ENCODE measurements around the gene PIERCE2. TPM values are rescaled to one million over a fixed set of nuclear protein-coding genes. Genes with fewer than 3 reads are reported as not detected.
"Not testable (repeated sequence)": the region's sequence is repeated elsewhere in the genome, so short reads cannot be mapped to it uniquely, and the experiment has no call there.

Gene PIERCE2
- total and polyA plus RNA-seq, 7 experiments from 2014 or later = 0.42 to 1.3 TPM; not detected in 5

DNA sequence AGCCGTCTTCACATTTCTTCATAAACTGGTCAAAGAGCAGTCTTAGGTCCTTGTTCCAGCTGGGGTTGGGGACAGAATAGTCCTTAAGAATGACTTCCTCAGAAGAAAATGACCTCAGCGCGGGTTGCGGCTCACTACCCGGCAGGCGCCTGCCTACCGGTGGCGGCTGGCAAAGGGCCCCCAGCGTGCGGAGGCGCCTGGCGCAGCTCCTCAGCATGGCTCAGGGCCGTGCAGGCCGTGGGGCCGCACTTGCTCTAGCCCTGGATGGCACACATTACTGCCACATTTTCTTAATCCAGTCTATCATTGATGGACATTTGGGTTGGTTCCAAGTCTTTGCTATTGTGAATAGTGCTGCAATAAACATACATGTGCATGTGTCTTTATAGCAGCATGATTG, 34.8 kb downstream of the PIERCE2 start:
- intact Hi-C loops (cut with micrococcal nuclease); H3K36me3 Mint-ChIP-seq; H3K4me1 Mint-ChIP-seq; H3K4me3 Mint-ChIP-seq; H3K27me3 Mint-ChIP-seq; H3K36me3 ChIP-seq (ENCODE audit: control insufficient read depth in 2 of 3, insufficient read depth in 3 of 3, low read length in 3 of 3); H3K4me1 ChIP-seq (ENCODE audit: control insufficient read depth in 2 of 2, insufficient read depth in 2 of 2, low read length in 2 of 2); ATAC-seq; H3K27ac ChIP-seq (ENCODE audit: low read depth, low read length); H3K27ac Mint-ChIP-seq; POLR2A ChIA-PET; DNase-seq; CTCF ChIA-PET; H3K9me3 ChIP-seq (ENCODE audit: control insufficient read depth in 2 of 3, low read length in 3 of 3); H3K4me3 ChIP-seq (ENCODE audit: low read length); H3K27me3 ChIP-seq (ENCODE audit: control insufficient read depth in 2 of 2, insufficient read depth in 2 of 2, low read length in 2 of 2): not testable (repeated sequence)
- H3K9me3 Mint-ChIP-seq = peaks cover 0 to 13% (median 4%) of the 10 kb centered on the region in 11 donors

DNA sequence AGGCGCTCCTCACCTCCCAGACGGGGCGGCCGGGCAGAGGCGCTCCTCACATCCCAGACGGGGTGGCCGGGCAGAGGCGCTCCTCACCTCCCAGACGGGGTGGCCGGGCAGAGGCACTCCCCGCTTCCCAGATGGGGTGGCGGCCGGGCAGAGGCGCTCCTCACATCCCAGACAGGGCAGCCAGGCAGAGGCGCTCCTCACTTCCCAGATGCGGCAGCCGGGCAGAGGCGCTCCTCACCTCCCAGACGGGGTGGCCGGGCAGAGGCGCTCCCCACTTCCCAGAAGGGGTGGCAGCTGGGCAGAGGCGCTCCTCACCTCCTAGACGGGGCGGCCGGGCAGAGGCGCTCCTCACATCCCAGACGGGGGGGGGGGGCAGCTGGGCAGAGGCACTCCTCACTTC, 37.6 kb downstream of the PIERCE2 start:
- H3K27ac Mint-ChIP-seq; H3K4me1 ChIP-seq (ENCODE audit: control insufficient read depth in 2 of 2, insufficient read depth in 2 of 2, low read length in 2 of 2); H3K9me3 ChIP-seq (ENCODE audit: control insufficient read depth in 2 of 3, low read length in 3 of 3); H3K36me3 ChIP-seq (ENCODE audit: control insufficient read depth in 2 of 3, insufficient read depth in 3 of 3, low read length in 3 of 3); CTCF ChIA-PET; H3K27ac ChIP-seq (ENCODE audit: low read depth, low read length); H3K4me3 Mint-ChIP-seq; H3K27me3 ChIP-seq (ENCODE audit: control insufficient read depth in 2 of 2, insufficient read depth in 2 of 2, low read length in 2 of 2); POLR2A ChIA-PET; H3K27me3 Mint-ChIP-seq; intact Hi-C loops (cut with micrococcal nuclease); ATAC-seq; DNase-seq; H3K4me3 ChIP-seq (ENCODE audit: low read length); H3K4me1 Mint-ChIP-seq; H3K36me3 Mint-ChIP-seq: not testable (repeated sequence)
- H3K9me3 Mint-ChIP-seq = peaks cover 0 to 13% (median 4%) of the 10 kb centered on the region in 11 donors

DNA sequence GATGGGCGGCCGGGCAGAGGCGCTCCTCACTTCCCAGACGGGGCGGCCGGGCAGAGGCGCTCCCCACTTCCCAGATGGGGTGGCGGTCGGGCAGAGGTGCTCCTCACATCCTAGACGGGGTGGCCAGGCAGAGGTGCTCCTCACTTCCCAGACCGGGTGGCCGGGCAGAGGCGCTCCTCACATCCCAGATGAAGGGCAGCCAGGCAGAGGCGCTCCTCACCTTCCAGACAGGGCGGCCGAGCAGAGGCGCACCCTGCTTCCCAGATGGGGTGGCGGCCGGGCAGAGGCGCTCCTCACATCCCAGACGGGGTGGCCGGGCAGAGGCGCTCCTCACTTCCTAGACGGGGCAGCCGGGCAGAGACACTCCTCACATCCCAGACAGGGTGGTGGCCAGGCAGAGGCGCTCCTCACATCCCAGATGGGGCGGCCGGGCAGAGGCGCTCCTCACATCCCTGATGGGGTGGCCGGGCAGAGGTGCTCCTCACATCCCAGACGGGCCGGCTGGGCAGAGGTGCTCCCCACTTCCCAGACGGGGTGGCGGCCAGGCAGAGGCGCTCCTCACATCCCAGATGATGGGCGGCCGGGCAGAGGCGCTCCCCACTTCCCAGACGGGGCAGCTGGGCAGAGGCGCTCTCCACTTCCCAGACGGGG, 38.2 kb downstream of the PIERCE2 start:
- H3K4me1 Mint-ChIP-seq; DNase-seq; intact Hi-C loops (cut with micrococcal nuclease); CTCF ChIA-PET; POLR2A ChIA-PET; H3K4me3 Mint-ChIP-seq; H3K27ac ChIP-seq (ENCODE audit: low read depth, low read length); H3K36me3 ChIP-seq (ENCODE audit: control insufficient read depth in 2 of 3, insufficient read depth in 3 of 3, low read length in 3 of 3); ATAC-seq; H3K9me3 ChIP-seq (ENCODE audit: control insufficient read depth in 2 of 3, low read length in 3 of 3); H3K27me3 ChIP-seq (ENCODE audit: control insufficient read depth in 2 of 2, insufficient read depth in 2 of 2, low read length in 2 of 2); H3K4me1 ChIP-seq (ENCODE audit: control insufficient read depth in 2 of 2, insufficient read depth in 2 of 2, low read length in 2 of 2); H3K27ac Mint-ChIP-seq; H3K36me3 Mint-ChIP-seq; H3K4me3 ChIP-seq (ENCODE audit: low read length): not testable (repeated sequence)
- Mint-ChIP-seq H3K27me3 (peaks cover 0 to 10% (median 0%) of the 10 kb centered on the region in 5 donors), H3K9me3 (peaks cover 0 to 13% (median 4%) of the 10 kb centered on the region in 11 donors)

DNA sequence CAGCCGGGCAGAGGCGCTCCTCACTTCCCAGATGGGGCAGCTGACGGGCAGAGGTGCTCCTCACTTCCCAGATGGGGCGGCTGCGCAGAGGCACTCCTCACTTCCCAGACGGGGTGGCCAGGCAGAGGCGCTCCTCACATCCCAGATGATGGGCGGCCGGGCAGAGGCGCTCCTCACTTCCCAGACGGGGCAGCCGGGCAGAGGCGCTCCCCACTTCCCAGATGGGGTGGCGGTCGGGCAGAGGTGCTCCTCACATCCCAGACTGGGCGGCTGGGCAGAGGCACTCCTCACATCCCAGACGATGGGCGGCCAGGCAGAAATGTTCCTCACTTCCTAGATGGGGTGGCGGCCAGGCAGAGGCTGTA, 38.7 kb downstream of the PIERCE2 start:
- H3K27ac Mint-ChIP-seq; H3K4me1 ChIP-seq (ENCODE audit: control insufficient read depth in 2 of 2, insufficient read depth in 2 of 2, low read length in 2 of 2); POLR2A ChIA-PET; H3K4me3 ChIP-seq (ENCODE audit: low read length); H3K4me3 Mint-ChIP-seq; H3K36me3 Mint-ChIP-seq; DNase-seq; H3K27ac ChIP-seq (ENCODE audit: low read depth, low read length); intact Hi-C loops (cut with micrococcal nuclease); H3K4me1 Mint-ChIP-seq; H3K9me3 ChIP-seq (ENCODE audit: control insufficient read depth in 2 of 3, low read length in 3 of 3); H3K27me3 ChIP-seq (ENCODE audit: control insufficient read depth in 2 of 2, insufficient read depth in 2 of 2, low read length in 2 of 2); CTCF ChIA-PET; ATAC-seq; H3K36me3 ChIP-seq (ENCODE audit: control insufficient read depth in 2 of 3, insufficient read depth in 3 of 3, low read length in 3 of 3): not testable (repeated sequence)
- Mint-ChIP-seq H3K27me3 (peaks cover 0 to 10% (median 0%) of the 10 kb centered on the region in 5 donors), H3K9me3 (peaks cover 0 to 13% (median 4%) of the 10 kb centered on the region in 11 donors)

DNA sequence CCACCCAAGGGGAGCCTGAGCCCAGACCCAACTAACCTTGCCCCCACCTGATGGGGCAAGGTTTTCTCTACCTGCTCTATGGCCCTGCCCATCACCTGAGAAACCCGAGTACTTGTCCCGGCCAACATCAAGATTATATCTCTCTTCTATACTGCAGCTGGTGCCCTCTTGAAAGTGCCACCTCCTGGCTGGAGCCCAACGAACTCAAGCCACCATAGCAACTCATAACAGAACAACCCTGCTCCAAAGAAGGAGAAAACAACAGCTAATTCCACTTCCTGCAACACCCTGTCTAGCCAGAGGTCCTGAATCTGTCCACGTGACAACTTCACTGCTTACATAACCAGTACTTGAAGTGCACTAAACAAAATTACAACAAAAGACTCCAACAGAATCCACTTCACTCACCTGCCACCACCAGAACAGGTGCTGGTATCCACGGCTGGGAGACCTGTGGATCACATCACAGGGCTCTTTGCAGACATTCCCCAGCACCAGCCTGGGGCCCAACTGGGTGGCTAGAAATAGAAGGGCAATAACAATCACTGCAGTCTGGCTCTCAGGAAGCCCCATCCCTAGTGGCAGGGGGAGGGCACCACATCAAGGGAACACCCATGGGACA, 49.2 kb downstream of the PIERCE2 start:
- Mint-ChIP-seq H3K9me3 (peaks cover 0 to 32% (median 12%) of the 10 kb centered on the region in 11 donors), H3K27ac (no peak overlapping the region), H3K27me3 (peaks cover 0 to 5% (median 0%) of the 10 kb centered on the region in 5 donors), H3K4me1 (peaks cover 0 to 3% (median 0%) of the 10 kb centered on the region in 7 donors), H3K36me3 (peaks cover 0 to 10% (median 5%) of the 10 kb centered on the region in 5 donors), H3K4me3 (no peak overlapping the region)
- H3K9me3 ChIP-seq (ENCODE audit: control insufficient read depth in 2 of 3, low read length in 3 of 3) = peaks cover 0 to 4% (median 0%) of the 10 kb centered on the region in 3 experiments
- no peaks in the 10 kb centered on the region for H3K36me3 ChIP-seq (ENCODE audit: control insufficient read depth in 2 of 3, insufficient read depth in 3 of 3, low read length in 3 of 3)
- ChIA-PET CTCF (no interaction called here), POLR2A (no interaction called here)
- H3K4me3 ChIP-seq (ENCODE audit: low read length) = no peak overlapping the region
- H3K27ac ChIP-seq (ENCODE audit: low read depth, low read length) = no peak overlapping the region
- H3K4me1 ChIP-seq (ENCODE audit: control insufficient read depth in 2 of 2, insufficient read depth in 2 of 2, low read length in 2 of 2) = no peaks in the 10 kb centered on the region
- DNase-seq = no peak
- no peaks in the 10 kb centered on the region for H3K27me3 ChIP-seq (ENCODE audit: control insufficient read depth in 2 of 2, insufficient read depth in 2 of 2, low read length in 2 of 2)
- ATAC-seq = no peak
- intact Hi-C loops (cut with micrococcal nuclease) = no loop called here

DNA sequence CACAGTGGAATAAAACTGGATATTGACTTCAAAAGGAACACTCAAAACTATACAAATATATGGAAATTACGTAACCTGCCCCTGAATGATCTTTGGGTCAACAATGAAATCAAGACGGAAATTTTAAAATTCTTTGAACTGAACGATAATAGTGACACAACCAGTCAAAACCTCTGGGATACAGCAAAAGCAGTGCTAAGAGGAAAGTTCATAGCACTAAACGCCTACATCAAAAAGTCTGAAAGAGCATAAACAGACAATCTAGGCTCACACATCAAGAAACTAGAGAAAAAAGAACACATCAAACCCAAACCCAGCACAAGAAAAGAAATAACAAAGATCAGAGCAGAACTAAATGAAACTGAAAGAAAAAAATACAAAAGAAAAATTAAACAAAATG, 53.2 kb downstream of the PIERCE2 start:
- H3K4me1 Mint-ChIP-seq = peaks cover 0 to 3% (median 0%) of the 10 kb centered on the region in 7 donors

DNA sequence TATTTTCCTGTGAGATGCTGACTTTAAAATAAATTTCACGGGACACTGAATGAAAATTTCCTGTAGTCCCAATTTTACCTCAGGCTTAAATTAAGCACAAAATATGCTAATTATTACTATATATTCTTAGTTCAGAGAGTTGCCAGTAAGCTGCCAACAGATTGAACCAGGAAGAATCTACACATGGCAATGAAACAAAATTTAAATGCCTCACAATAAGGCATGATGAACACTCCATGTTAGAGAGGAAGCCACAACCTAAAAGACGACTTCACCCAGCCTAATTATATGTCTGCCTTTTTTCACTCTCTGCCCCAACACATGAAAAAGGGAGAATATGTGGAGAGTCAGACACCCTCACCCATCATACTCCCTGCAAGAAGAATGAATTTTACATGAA, 60.0 kb downstream of the PIERCE2 start:
- Mint-ChIP-seq H3K4me1 (peaks cover 0 to 3% (median 0%) of the 10 kb centered on the region in 7 donors), H3K9me3 (no peaks in the 10 kb centered on the region), H3K27ac (no peak overlapping the region), H3K27me3 (peaks cover 0 to 4% (median 0%) of the 10 kb centered on the region in 5 donors), H3K36me3 (no peaks in the 10 kb centered on the region), H3K4me3 (no peak overlapping the region)
- CTCF ChIA-PET = no interaction called here
- ATAC-seq (no peak), DNase-seq (no peak)
- POLR2A ChIA-PET = no interaction called here
- Histone ChIP-seq H3K4me3 (ENCODE audit: low read length) (no peak overlapping the region), H3K36me3 (ENCODE audit: control insufficient read depth in 2 of 3, insufficient read depth in 3 of 3, low read length in 3 of 3) (no peaks in the 10 kb centered on the region), H3K9me3 (ENCODE audit: control insufficient read depth in 2 of 3, low read length in 3 of 3) (no peaks in the 10 kb centered on the region), H3K27me3 (ENCODE audit: control insufficient read depth in 2 of 2, insufficient read depth in 2 of 2, low read length in 2 of 2) (no peaks in the 10 kb centered on the region), H3K4me1 (ENCODE audit: control insufficient read depth in 2 of 2, insufficient read depth in 2 of 2, low read length in 2 of 2) (no peaks in the 10 kb centered on the region), H3K27ac (ENCODE audit: low read depth, low read length) (no peak overlapping the region)
- intact Hi-C loops (cut with micrococcal nuclease) = no loop called here

More for the DNA sequence above, 53.2 kb downstream of the PIERCE2 start:
- H3K36me3 Mint-ChIP-seq = peaks cover 0 to 10% (median 5%) of the 10 kb centered on the region in 5 donors
- H3K27ac Mint-ChIP-seq = no peak overlapping the region
- ChIA-PET POLR2A (no interaction called here), CTCF (no interaction called here)
- DNase-seq (no peak), ATAC-seq (no peak)
- no peaks in the 10 kb centered on the region for H3K4me1 ChIP-seq (ENCODE audit: control insufficient read depth in 2 of 2, insufficient read depth in 2 of 2, low read length in 2 of 2)
- H3K27me3 Mint-ChIP-seq = peaks cover 0 to 5% (median 0%) of the 10 kb centered on the region in 5 donors
- H3K4me3 Mint-ChIP-seq = no peak overlapping the region
- no peaks in the 10 kb centered on the region for H3K36me3 ChIP-seq (ENCODE audit: control insufficient read depth in 2 of 3, insufficient read depth in 3 of 3, low read length in 3 of 3)
- intact Hi-C loops (cut with micrococcal nuclease) = no loop called here
- H3K27me3 ChIP-seq (ENCODE audit: control insufficient read depth in 2 of 2, insufficient read depth in 2 of 2, low read length in 2 of 2) = no peaks in the 10 kb centered on the region
- H3K9me3 Mint-ChIP-seq = peaks cover 0 to 31% (median 11%) of the 10 kb centered on the region in 11 donors
- no peak overlapping the region for H3K27ac ChIP-seq (ENCODE audit: low read depth, low read length)
- no peak overlapping the region for H3K4me3 ChIP-seq (ENCODE audit: low read length)
- peaks cover 0 to 4% (median 0%) of the 10 kb centered on the region in 3 experiments for H3K9me3 ChIP-seq (ENCODE audit: control insufficient read depth in 2 of 3, low read length in 3 of 3)

All from naive thymus-derived CD4-positive, alpha-beta T cell (primary cell).